ENCODE data around the gene SMYD1.

Gene SMYD1

DNA sequence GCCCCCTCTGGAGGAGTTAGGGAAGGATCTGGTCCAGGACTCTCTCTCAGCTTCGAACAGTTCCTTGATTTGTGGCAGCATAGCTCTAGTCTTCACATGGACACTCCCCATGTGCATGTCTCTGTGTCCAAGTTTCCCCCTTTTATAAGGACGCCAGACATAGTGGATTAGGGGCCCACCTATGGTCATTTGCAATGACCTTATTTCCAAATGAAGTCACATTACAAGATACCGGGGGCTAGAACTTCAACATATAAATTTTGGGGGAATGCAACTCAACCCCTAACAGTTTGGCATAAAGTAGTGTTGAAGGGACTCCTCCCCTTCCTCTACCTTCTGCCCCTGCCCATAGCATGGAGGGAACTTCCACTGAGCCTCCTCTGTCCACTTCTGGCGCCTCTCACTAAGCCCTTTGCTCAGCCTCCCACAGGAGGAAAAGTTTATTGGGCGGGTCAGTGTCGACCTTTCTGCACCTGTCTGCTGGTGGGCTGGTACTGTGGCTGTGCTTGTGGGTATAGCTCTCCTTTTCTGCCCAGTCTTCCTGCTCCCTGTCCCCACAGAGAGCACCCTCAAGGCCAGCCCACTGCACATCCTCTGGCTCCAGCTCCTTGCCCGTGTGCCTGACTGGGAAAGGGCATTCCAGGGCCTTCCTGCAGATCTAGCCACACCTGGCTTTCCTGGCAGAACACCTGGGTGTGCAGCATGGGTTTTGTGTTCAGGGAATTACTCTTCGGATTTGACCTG, 54.7 kb downstream of the SMYD1 start:
- Histone ChIP-seq H3K79me2 (ENCODE audit: control insufficient read depth, insufficient read depth, low read length, unreplicated experiment) (no peaks in the 10 kb centered on the region), H2AFZ (ENCODE audit: low read length, unreplicated experiment) (no peak overlapping the region), H3K27ac (ENCODE audit: low read depth, low read length) (no peak overlapping the region), H3K4me3 (ENCODE audit: low read depth, low read length) (no peak overlapping the region), H3K36me3 (ENCODE audit: insufficient read depth, low read length) (no peaks in the 10 kb centered on the region), H3K4me1 (ENCODE audit: control insufficient read depth, insufficient read depth, low read length, unreplicated experiment) (no peaks in the 10 kb centered on the region), H3K27me3 (ENCODE audit: insufficient read depth, low read length) (peaks cover 93% of the 10 kb centered on the region)

DNA sequence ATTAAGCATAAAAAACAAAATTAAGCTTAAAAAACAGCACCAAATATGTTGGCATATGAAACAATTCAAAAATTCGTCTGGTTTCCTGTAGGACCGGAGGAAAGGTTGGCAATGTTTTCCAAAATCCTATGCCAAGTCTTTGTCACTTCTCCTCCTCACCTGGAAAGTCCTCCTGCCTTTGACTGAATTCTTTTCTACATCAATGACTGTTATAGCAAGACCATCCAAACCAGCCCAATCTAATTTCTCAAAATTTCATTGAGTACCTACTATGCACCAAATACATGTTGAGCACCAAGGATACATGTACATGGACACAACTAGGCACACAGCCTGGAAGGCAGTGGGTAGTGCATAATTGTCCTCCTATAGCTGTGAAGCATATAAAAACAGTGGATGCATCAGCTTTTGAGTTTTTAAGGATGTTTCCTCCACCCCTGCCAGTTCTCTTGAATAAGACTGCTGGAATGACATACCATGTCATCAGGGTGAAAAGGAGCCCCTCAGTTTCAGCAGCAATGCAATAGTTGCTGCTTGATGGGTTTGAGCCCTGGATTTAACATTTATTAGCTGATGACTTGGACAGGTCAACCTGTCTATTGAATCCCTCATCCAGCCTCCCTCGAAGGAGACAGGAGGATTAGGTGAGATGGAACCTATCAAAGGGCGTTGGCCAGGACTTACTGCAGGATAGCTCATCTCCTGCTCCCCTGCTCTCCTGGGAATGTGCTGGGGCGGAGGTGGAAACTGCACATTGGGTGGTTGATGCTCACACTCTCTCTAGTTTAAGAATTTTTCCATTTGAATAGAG, 55.7 kb downstream of the SMYD1 start:
- H3K27ac ChIP-seq (ENCODE audit: low read depth, low read length), result no peak overlapping the region
- no peak overlapping the region for H2AFZ ChIP-seq (ENCODE audit: low read length, unreplicated experiment)
- no peaks in the 10 kb centered on the region for H3K79me2 ChIP-seq (ENCODE audit: control insufficient read depth, insufficient read depth, low read length, unreplicated experiment)
- H3K36me3 ChIP-seq (ENCODE audit: insufficient read depth, low read length), result no peaks in the 10 kb centered on the region
- H3K4me3 ChIP-seq (ENCODE audit: low read depth, low read length), result no peak overlapping the region
- peaks cover 91% of the 10 kb centered on the region for H3K27me3 ChIP-seq (ENCODE audit: insufficient read depth, low read length)
- H3K4me1 ChIP-seq (ENCODE audit: control insufficient read depth, insufficient read depth, low read length, unreplicated experiment), result no peaks in the 10 kb centered on the region

DNA sequence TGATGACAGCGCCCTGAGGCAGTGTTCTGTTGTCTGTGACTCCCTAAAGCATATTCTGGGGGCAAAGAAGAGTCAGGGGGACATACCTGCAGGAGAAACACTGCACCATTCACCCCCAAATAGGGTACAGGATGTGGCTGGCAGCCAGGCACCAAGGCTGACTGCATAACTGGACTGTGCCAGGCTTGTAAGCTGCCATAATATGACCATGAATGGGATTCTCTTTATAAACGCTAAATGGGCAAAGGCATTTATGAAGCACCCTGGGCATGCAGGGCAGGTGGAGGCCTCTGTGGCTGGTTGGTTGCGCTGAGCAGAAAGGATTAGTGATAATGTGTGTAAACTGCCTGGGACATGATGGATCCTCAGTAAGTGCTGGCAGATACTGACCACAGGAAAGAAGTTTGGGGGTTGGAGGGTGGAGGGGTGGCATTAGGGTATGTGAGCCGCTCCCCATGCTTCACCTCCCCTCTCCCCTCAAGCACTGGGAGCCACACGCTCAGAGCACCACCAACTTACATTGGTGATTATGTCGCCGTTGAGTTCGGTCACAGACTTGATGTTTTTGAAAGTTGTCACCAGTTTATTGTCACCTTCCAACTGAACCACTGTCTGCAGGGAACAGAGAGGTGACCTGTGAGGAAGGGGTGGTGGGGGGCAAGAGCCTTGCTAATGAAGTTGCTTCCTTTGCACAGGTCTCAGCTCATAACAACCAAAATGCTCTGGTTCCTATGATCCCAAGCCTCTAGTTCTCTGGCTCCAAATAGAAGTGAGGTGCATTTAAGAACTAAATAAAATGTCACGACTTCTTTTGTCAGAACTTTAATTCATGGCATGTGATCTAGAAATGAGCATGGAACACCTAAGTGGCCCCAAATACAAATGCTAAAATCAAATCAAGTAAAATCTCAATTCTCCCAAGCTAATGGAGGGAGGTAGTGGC, 56.6 kb downstream of the SMYD1 start:
- no peaks in the 10 kb centered on the region for H3K4me1 ChIP-seq (ENCODE audit: control insufficient read depth, insufficient read depth, low read length, unreplicated experiment)
- H3K27ac ChIP-seq (ENCODE audit: low read depth, low read length), result no peak overlapping the region
- no peaks in the 10 kb centered on the region for H3K79me2 ChIP-seq (ENCODE audit: control insufficient read depth, insufficient read depth, low read length, unreplicated experiment)
- H3K36me3 ChIP-seq (ENCODE audit: insufficient read depth, low read length), result no peaks in the 10 kb centered on the region
- H3K4me3 ChIP-seq (ENCODE audit: low read depth, low read length), result no peak overlapping the region
- peaks cover 87% of the 10 kb centered on the region for H3K27me3 ChIP-seq (ENCODE audit: insufficient read depth, low read length)
- H2AFZ ChIP-seq (ENCODE audit: low read length, unreplicated experiment), result no peak overlapping the region

DNA sequence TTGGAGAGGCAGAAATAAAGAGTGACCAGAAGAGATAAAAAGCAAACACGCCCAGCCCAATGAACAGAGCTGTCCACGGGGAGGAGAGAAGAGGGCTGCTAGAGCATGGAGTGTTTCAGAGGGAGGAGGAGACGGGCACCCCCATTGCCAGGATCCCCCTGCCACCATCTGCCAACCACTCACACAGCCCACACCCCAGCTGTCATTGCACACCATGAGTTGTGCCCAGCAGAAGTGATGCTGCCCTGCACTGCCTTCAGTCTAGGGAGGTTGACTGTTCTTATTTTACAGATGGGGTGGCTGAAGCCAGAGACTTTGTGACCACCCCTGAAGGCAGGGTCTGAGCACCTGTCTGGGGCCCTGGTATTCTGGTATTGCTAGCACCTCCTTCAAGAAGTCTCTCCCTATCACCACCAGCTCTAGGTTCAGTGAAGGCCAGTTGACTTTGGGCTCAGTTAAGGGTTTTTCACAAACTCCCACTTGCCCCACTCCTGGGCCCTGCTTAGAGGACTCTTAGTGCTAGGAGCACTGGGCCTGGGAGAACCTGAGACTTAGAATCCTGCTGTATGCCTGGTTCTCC, 57.8 kb downstream of the SMYD1 start:
- Histone ChIP-seq H3K27me3 (ENCODE audit: insufficient read depth, low read length) (peaks cover 84% of the 10 kb centered on the region), H3K27ac (ENCODE audit: low read depth, low read length) (no peak overlapping the region), H3K79me2 (ENCODE audit: control insufficient read depth, insufficient read depth, low read length, unreplicated experiment) (no peaks in the 10 kb centered on the region), H3K36me3 (ENCODE audit: insufficient read depth, low read length) (no peaks in the 10 kb centered on the region), H3K4me3 (ENCODE audit: low read depth, low read length) (no peak overlapping the region), H3K4me1 (ENCODE audit: control insufficient read depth, insufficient read depth, low read length, unreplicated experiment) (no peaks in the 10 kb centered on the region), H2AFZ (ENCODE audit: low read length, unreplicated experiment) (no peak overlapping the region)

- Histone ChIP-seq H3K4me1 (ENCODE audit: control insufficient read depth, insufficient read depth, low read length, unreplicated experiment) (no peaks in the 10 kb centered on the region), H3K27ac (ENCODE audit: low read depth, low read length) (no peak overlapping the region), H3K36me3 (ENCODE audit: insufficient read depth, low read length) (no peaks in the 10 kb centered on the region), H2AFZ (ENCODE audit: low read length, unreplicated experiment) (no peak overlapping the region), H3K79me2 (ENCODE audit: control insufficient read depth, insufficient read depth, low read length, unreplicated experiment) (no peaks in the 10 kb centered on the region), H3K4me3 (ENCODE audit: low read depth, low read length) (no peak overlapping the region), H3K27me3 (ENCODE audit: insufficient read depth, low read length) (peaks cover 86% of the 10 kb centered on the region)
Observed at GRCh38 chr2:88125924-88126771, 58.5 kb downstream of the SMYD1 start.

GRCh38 chr2:88126772-88127637, 59.4 kb downstream of the SMYD1 start:
- H3K79me2 ChIP-seq (ENCODE audit: control insufficient read depth, insufficient read depth, low read length, unreplicated experiment), result no peaks in the 10 kb centered on the region
- no peak overlapping the region for H3K4me3 ChIP-seq (ENCODE audit: low read depth, low read length)
- no peak overlapping the region for H3K27ac ChIP-seq (ENCODE audit: low read depth, low read length)
- peaks cover 80% of the 10 kb centered on the region for H3K27me3 ChIP-seq (ENCODE audit: insufficient read depth, low read length)
- H2AFZ ChIP-seq (ENCODE audit: low read length, unreplicated experiment), result no peak overlapping the region
- H3K4me1 ChIP-seq (ENCODE audit: control insufficient read depth, insufficient read depth, low read length, unreplicated experiment), result no peaks in the 10 kb centered on the region
- no peaks in the 10 kb centered on the region for H3K36me3 ChIP-seq (ENCODE audit: insufficient read depth, low read length)

DNA sequence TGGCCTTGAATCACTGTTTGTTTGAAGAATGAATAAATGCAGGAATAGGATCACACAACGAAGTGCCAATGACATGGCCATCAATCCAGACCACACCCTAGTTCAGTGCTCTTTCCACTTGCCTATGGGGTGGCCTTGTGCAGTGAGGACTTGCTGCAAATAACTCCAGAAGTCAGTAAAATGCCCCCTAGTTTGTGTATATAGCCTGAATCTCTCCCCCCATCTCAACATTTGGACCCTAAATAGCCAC, 59.9 kb downstream of the SMYD1 start:
- H3K27ac ChIP-seq (ENCODE audit: low read depth, low read length), result no peak overlapping the region
- H3K4me3 ChIP-seq (ENCODE audit: low read depth, low read length), result no peak overlapping the region
- peaks cover 74% of the 10 kb centered on the region for H3K27me3 ChIP-seq (ENCODE audit: insufficient read depth, low read length)
- no peaks in the 10 kb centered on the region for H3K4me1 ChIP-seq (ENCODE audit: control insufficient read depth, insufficient read depth, low read length, unreplicated experiment)
- no peaks in the 10 kb centered on the region for H3K79me2 ChIP-seq (ENCODE audit: control insufficient read depth, insufficient read depth, low read length, unreplicated experiment)
- H2AFZ ChIP-seq (ENCODE audit: low read length, unreplicated experiment), result no peak overlapping the region
- no peaks in the 10 kb centered on the region for H3K36me3 ChIP-seq (ENCODE audit: insufficient read depth, low read length)

GRCh38 chr2:88127888-88128653, 60.4 kb downstream of the SMYD1 start, which contains the start of gene FABP1:
Gene FABP1 (minus strand): TSS chr2:88128062. CDS start chr2:88128017, 45 bp downstream.
- H3K27me3 ChIP-seq (ENCODE audit: insufficient read depth, low read length), result peaks cover 71% of the 10 kb centered on the region
- H3K27ac ChIP-seq (ENCODE audit: low read depth, low read length), result no peak within 1 kb of the TSS

More at GRCh38 chr2:88127888-88128653, 60.4 kb downstream of the SMYD1 start, which contains the start of gene FABP1:
- Histone ChIP-seq H3K4me1 (ENCODE audit: control insufficient read depth, insufficient read depth, low read length, unreplicated experiment) (no peaks in the 10 kb centered on the region), H3K79me2 (ENCODE audit: control insufficient read depth, insufficient read depth, low read length, unreplicated experiment) (no peaks in the 10 kb centered on the region), H2AFZ (ENCODE audit: low read length, unreplicated experiment) (no peak within 1 kb of the TSS), H3K4me3 (ENCODE audit: low read depth, low read length) (no peak within 1 kb of the TSS), H3K36me3 (ENCODE audit: insufficient read depth, low read length) (no peaks in the 10 kb centered on the region)

Measured in ACC112 (cell line).